GM12892 (cell line): Measurements from ENCODE around the gene CERCAM.

Experiments
- POLR2A ChIP-seq: IDR thresholded peaks from 2 replicates; pipeline ENCODE4 v1.6.1; 2011; ENCODE audit warnings: low read depth, low read length, control low read depth
- TAF1 ChIP-seq: IDR thresholded peaks from 2 replicates; pipeline ENCODE4 v1.6.1; 2011; ENCODE audit warnings: low read depth, mild to moderate bottlenecking, control low read depth, low read length, borderline replicate concordance

GRCh38 chr9:128397831-128398230 is 22.8 kb upstream of the CERCAM start:
- TF ChIP-seq POLR2A: no peak
- TF ChIP-seq TAF1: no peak
